LNCaP clone FGC (cell line): ENCODE measurements around the gene MFAP3.
"Not testable (repeated sequence)": the region's sequence is repeated elsewhere in the genome, so short reads cannot be mapped to it uniquely, and the experiment has no call there.

Experiments used
- DNase-seq: peaks from one replicate; pipeline ENCODE4 v3.0.0-alpha.2; 2011; ENCODE audit warnings: low read depth
- H3K4me3 ChIP-seq: 2 replicates; pipeline ENCODE4 v1.5.1; 2011; ENCODE audit warnings: mild to moderate bottlenecking, low read depth, low read length, control low read depth
- CTCF ChIP-seq: IDR thresholded peaks from 2 replicates; pipeline ENCODE4 v1.5.1; 2012; ENCODE audit warnings: mild to moderate bottlenecking; ENCODE audit not compliant: control insufficient read depth, insufficient read depth; ENCODE audit errors: extremely low read depth

The MFAP3 gene

GRCh38 chr5:154002511-154003020 is 36.2 kb upstream of the MFAP3 start:
- H3K4me3 ChIP-seq: no peak overlapping the region
- TF ChIP-seq CTCF: no peak
- DNase-seq: no peak

- TF ChIP-seq CTCF: no peak
- H3K4me3 ChIP-seq: no peak overlapping the region
- DNase-seq: no peak
Measured at GRCh38 chr5:154005648-154006047, 33.1 kb upstream of the MFAP3 start.

GRCh38 chr5:154010660-154011059 is 28.1 kb upstream of the MFAP3 start:
- TF ChIP-seq CTCF: no peak
- DNase-seq: no peak
- no peak overlapping the region for H3K4me3 ChIP-seq

GRCh38 chr5:154015071-154015693 is 23.6 kb upstream of the MFAP3 start:
- no peak for DNase-seq
- no peak for TF ChIP-seq CTCF
- no peak overlapping the region for H3K4me3 ChIP-seq

GRCh38 chr5:154018919-154019318 is 19.8 kb upstream of the MFAP3 start:
- DNase-seq, H3K4me3 ChIP-seq: not testable (repeated sequence)

- no peak for DNase-seq
- H3K4me3 ChIP-seq: no peak overlapping the region
- no peak for TF ChIP-seq CTCF
Measured at GRCh38 chr5:154025951-154026350, 12.8 kb upstream of the MFAP3 start.

GRCh38 chr5:154031937-154032489 is 6.8 kb upstream of the MFAP3 start:
- TF ChIP-seq CTCF: no peak
- DNase-seq: no peak
- H3K4me3 ChIP-seq: no peak overlapping the region
